Measurements from ENCODE around the gene CDHR3. TPM values are rescaled to one million over a fixed set of nuclear protein-coding genes. Genes with fewer than 3 reads are reported as not detected.

The CDHR3 gene
- polyA plus RNA-seq, 2 of the 4 experiments (the other 2 are of a cell fraction): 4.0 to 4.5 TPM

DNA sequence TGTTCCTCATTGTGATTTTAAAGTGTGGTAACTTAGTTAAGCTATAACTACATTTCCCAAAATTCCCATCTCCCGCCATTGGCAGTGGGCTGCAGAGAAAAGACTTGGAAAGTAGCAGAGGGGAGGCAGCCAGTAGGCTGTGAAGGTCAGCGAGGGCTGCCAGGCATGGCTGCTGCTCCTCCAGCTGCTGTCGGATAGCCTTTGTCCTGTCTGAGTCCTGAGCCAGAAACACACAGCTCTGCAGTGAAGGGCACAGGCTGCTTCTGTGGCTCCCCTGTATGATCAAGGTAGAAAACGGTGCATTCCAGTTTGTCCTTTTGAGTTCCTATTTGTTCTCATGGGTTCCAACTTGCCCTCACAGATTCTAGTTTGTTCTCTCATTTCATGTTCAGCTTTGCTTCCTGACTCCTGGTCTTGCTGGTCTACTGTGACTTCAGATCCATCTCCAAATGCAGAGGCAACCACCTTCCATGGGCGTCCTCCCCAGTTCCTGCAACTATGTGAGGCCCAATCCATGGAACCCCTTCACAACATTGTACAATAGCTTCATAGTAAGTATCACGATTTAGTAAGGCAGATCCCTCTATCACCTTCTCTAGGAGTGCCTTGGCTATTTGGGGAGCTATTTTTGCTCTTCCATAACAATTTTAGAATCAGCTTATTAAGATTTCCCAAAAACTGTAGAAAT lies 117.4 kb downstream of the CDHR3 start:
- POLR2A ChIA-PET: no interaction called here
- Histone ChIP-seq H3K27ac (no peak overlapping the region), H3K9me3 (no peaks in the 10 kb centered on the region), H3K4me1 (no peaks in the 10 kb centered on the region), H3K4me3 (no peak overlapping the region), H3K4me2 (no peak overlapping the region)
- no peak for FAIRE-seq
- DNase-seq (ENCODE audit: low read depth in 1 of 2, low spot score in 1 of 2): no peak
- TF ChIP-seq POLR2A (IDR thresholded peaks at IDR 0.05; ENCODE audit: low read length) (no peak), KDM1A (IDR thresholded peaks at IDR 0.05; ENCODE audit: low read depth) (no peak), NFE2L2 (conservative IDR thresholded peaks at IDR 0.05; ENCODE audit: low read length) (no peak), NPAS2 (CRISPR knock-in tag; IDR thresholded peaks at IDR 0.05; ENCODE audit: borderline replicate concordance) (no peak), HOXB5 (CRISPR knock-in tag; IDR thresholded peaks at IDR 0.05) (no peak), BHLHE40 (IDR thresholded peaks at IDR 0.05; ENCODE audit: low read depth, low read length) (no peak), EHF (CRISPR knock-in tag; IDR thresholded peaks at IDR 0.05) (no peak), RFX5 (IDR thresholded peaks at IDR 0.05) (no peak), HEYL (CRISPR knock-in tag; IDR thresholded peaks at IDR 0.05) (no peak)
- TF ChIP-seq, protein P1, sequence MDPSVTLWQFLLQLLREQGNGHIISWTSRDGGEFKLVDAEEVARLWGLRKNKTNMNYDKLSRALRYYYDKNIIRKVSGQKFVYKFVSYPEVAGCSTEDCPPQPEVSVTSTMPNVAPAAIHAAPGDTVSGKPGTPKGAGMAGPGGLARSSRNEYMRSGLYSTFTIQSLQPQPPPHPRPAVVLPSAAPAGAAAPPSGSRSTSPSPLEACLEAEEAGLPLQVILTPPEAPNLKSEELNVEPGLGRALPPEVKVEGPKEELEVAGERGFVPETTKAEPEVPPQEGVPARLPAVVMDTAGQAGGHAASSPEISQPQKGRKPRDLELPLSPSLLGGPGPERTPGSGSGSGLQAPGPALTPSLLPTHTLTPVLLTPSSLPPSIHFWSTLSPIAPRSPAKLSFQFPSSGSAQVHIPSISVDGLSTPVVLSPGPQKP (IDR thresholded peaks at IDR 0.05; ENCODE audit: low read depth, low read length): no peak
- TF ChIP-seq, protein P2, sequence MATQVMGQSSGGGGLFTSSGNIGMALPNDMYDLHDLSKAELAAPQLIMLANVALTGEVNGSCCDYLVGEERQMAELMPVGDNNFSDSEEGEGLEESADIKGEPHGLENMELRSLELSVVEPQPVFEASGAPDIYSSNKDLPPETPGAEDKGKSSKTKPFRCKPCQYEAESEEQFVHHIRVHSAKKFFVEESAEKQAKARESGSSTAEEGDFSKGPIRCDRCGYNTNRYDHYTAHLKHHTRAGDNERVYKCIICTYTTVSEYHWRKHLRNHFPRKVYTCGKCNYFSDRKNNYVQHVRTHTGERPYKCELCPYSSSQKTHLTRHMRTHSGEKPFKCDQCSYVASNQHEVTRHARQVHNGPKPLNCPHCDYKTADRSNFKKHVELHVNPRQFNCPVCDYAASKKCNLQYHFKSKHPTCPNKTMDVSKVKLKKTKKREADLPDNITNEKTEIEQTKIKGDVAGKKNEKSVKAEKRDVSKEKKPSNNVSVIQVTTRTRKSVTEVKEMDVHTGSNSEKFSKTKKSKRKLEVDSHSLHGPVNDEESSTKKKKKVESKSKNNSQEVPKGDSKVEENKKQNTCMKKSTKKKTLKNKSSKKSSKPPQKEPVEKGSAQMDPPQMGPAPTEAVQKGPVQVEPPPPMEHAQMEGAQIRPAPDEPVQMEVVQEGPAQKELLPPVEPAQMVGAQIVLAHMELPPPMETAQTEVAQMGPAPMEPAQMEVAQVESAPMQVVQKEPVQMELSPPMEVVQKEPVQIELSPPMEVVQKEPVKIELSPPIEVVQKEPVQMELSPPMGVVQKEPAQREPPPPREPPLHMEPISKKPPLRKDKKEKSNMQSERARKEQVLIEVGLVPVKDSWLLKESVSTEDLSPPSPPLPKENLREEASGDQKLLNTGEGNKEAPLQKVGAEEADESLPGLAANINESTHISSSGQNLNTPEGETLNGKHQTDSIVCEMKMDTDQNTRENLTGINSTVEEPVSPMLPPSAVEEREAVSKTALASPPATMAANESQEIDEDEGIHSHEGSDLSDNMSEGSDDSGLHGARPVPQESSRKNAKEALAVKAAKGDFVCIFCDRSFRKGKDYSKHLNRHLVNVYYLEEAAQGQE (IDR thresholded peaks at IDR 0.05): no peak
- TF ChIP-seq, protein P3, sequence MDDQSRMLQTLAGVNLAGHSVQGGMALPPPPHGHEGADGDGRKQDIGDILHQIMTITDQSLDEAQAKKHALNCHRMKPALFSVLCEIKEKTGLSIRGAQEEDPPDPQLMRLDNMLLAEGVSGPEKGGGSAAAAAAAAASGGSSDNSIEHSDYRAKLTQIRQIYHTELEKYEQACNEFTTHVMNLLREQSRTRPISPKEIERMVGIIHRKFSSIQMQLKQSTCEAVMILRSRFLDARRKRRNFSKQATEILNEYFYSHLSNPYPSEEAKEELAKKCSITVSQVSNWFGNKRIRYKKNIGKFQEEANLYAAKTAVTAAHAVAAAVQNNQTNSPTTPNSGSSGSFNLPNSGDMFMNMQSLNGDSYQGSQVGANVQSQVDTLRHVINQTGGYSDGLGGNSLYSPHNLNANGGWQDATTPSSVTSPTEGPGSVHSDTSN (IDR thresholded peaks at IDR 0.05): no peak
- ATAC-seq: no peak; a peak in 1 of 6 replicates
- CTCF ChIA-PET: interaction anchor here (0.6 to 2.1 kb wide), 6 partner anchors 12 to 74 kb away, joined by 3 to 8 read pairs (median 4); partner anchors contain the start of gene SYPL1
- WGBS (ENCODE audit: missing lambda C conversion rate): 77% methylated on average over 6 of the region's 6 CpGs

DNA sequence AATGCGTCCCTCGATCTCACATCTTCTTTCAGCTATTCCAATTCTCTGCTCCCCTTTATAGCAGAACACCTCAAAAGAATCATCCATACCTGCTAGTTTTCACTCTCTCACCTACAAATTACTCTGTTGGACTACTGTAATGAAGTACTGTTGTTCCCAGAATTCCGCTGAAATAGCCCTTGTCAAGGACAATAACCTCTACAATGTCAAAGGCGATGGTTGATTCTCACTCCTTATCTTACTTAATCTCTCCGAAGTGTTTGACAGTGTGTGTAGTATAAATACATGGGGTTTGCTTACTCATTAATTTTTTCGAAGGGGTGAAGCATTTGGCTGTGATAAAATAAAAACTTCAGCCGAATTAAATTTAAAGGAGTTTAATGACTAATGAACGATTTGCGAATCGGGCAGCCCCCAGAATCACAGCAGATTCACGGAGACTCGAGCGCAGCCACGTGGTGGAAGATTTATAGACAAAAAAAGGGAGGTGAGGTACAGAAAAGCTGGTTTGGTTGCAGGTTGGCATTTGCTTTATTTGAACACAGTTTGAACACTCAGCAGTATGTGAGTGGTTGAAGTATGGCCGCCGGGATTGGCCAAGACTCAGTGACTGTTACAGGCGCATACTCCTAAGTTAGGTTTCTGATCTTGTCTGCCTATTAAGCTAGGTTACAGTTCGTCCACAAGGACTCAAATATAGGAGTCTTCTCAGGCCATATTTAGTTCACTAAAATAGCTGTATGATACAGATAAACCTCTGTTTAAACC lies 119.2 kb downstream of the CDHR3 start:
- DNase-seq (ENCODE audit: low read depth in 1 of 2, low spot score in 1 of 2): no peak
- TF ChIP-seq CHD4 (IDR thresholded peaks at IDR 0.05; ENCODE audit: borderline replicate concordance) (no peak), EHMT2 (IDR thresholded peaks at IDR 0.05; ENCODE audit: low read depth) (no peak), NPAS2 (CRISPR knock-in tag; IDR thresholded peaks at IDR 0.05; ENCODE audit: borderline replicate concordance) (no peak)
- TF ChIP-seq, protein P4, sequence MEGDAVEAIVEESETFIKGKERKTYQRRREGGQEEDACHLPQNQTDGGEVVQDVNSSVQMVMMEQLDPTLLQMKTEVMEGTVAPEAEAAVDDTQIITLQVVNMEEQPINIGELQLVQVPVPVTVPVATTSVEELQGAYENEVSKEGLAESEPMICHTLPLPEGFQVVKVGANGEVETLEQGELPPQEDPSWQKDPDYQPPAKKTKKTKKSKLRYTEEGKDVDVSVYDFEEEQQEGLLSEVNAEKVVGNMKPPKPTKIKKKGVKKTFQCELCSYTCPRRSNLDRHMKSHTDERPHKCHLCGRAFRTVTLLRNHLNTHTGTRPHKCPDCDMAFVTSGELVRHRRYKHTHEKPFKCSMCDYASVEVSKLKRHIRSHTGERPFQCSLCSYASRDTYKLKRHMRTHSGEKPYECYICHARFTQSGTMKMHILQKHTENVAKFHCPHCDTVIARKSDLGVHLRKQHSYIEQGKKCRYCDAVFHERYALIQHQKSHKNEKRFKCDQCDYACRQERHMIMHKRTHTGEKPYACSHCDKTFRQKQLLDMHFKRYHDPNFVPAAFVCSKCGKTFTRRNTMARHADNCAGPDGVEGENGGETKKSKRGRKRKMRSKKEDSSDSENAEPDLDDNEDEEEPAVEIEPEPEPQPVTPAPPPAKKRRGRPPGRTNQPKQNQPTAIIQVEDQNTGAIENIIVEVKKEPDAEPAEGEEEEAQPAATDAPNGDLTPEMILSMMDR (IDR thresholded peaks at IDR 0.05): no peak
- no peaks in the 10 kb centered on the region for H3K9me3 ChIP-seq
- FAIRE-seq: no peak
- ATAC-seq: no peak
- no peaks in the 10 kb centered on the region for H3K4me1 ChIP-seq
- WGBS (ENCODE audit: missing lambda C conversion rate): 85% methylated on average over 18 of the region's 18 CpGs
- H3K4me2 ChIP-seq: no peak overlapping the region
- CTCF ChIA-PET: interaction anchor here (1.2 to 2.1 kb wide), 3 partner anchors 18 to 72 kb away, joined by 3 to 9 read pairs (median 8); no protein-coding TSS in a partner anchor
- no peak overlapping the region for H3K27ac ChIP-seq
- POLR2A ChIA-PET: interaction anchor here (0.9 kb wide), 1 partner anchor 17 kb away, joined by 3 read pairs; no protein-coding TSS in a partner anchor
- no peak overlapping the region for H3K4me3 ChIP-seq

Other genes with a start within 250 kb of the CDHR3 start
- gene ATXN7L1, start 86.7 kb upstream of the CDHR3 start, polyA plus RNA-seq (2011; rRNA removed): 4.5 and 4.8 TPM in 2 replicates
- gene ATXN7L1, start 86.7 kb upstream of the CDHR3 start, polyA plus RNA-seq (2017; fragmentation: RNase III; extraction: RNeasy Plus Mini Kit Qiagen cat#74134 plus additional on column Dnase treatment): 5.0 to 8.1 TPM (median 5.7 TPM) in 3 replicates
- gene SYPL1, start 149.0 kb downstream of the CDHR3 start, polyA plus RNA-seq (2011; rRNA removed): 126 and 131 TPM in 2 replicates
- gene SYPL1, start 149.0 kb downstream of the CDHR3 start, polyA plus RNA-seq (2017; fragmentation: RNase III; extraction: RNeasy Plus Mini Kit Qiagen cat#74134 plus additional on column Dnase treatment): 93.2 to 102 TPM (median 101 TPM) in 3 replicates